Progenitor cell of endocrine pancreas (in vitro differentiated cells): ENCODE measurements around the gene HIVEP3. TPM values are rescaled to one million over a fixed set of nuclear protein-coding genes. Genes with fewer than 3 reads are reported as not detected.

Experiments
- DNase-seq: peaks from one replicate; pipeline ENCODE4 v3.0.0; 2021; ENCODE audit warnings: low spot score; ENCODE audit not compliant: unreplicated experiment
- H3K27ac Mint-ChIP-seq: 2 replicates; pipeline ENCODE4 v1.8.0; 2021; ENCODE audit warnings: mild to moderate bottlenecking, moderate library complexity, mixed read lengths
- H3K27me3 Mint-ChIP-seq: 2 replicates; pipeline ENCODE4 v1.8.0; 2021; ENCODE audit warnings: mixed read lengths
- H3K36me3 Mint-ChIP-seq: 2 replicates; pipeline ENCODE4 v1.8.0; 2022; ENCODE audit warnings: mixed read lengths; ENCODE audit not compliant: insufficient read depth
- H3K4me1 Mint-ChIP-seq: 2 replicates; pipeline ENCODE4 v1.8.0; 2021; ENCODE audit warnings: low read depth, mixed read lengths
- H3K4me3 Mint-ChIP-seq: 2 replicates; pipeline ENCODE4 v1.8.0; 2021; ENCODE audit warnings: low read depth, mild to moderate bottlenecking, moderate library complexity, mixed read lengths
- H3K9me3 Mint-ChIP-seq: 2 replicates; pipeline ENCODE4 v1.8.0; 2021; ENCODE audit warnings: low read depth, mixed read lengths
- CTCF ChIP-seq: fragments of 200-600 bp; sonication (generic); IDR thresholded peaks from one replicate; pipeline ENCODE4 v1.5.0; 2021; ENCODE audit warnings: antibody characterized with exemption, mild to moderate bottlenecking; ENCODE audit not compliant: unreplicated experiment
- total RNA-seq: library from RNA; stranded (reverse); gene quantifications from 2 replicates; pipeline ENCODE4 v1.2.1, GENCODE V29; 2021

The HIVEP3 gene
- total RNA-seq, 1 donor from 2014 or later = 1.1 TPM

- Mint-ChIP-seq H3K4me3 (no peak overlapping the region), H3K9me3 (no peaks in the 10 kb centered on the region), H3K36me3 (no peaks in the 10 kb centered on the region), H3K27me3 (no peaks in the 10 kb centered on the region), H3K27ac (no peak overlapping the region), H3K4me1 (no peaks in the 10 kb centered on the region)
- DNase-seq = no peak
- TF ChIP-seq CTCF = no peak
Measured at GRCh38 chr1:41807390-41807789, 111.3 kb downstream of the HIVEP3 start.

GRCh38 chr1:41806472-41807155 is 112.1 kb downstream of the HIVEP3 start:
- no peak overlapping the region for H3K4me3 Mint-ChIP-seq

GRCh38 chr1:41805771-41806471 is 112.8 kb downstream of the HIVEP3 start:
- Mint-ChIP-seq H3K4me1 (no peaks in the 10 kb centered on the region), H3K27ac (no peak overlapping the region), H3K4me3 (no peak overlapping the region), H3K9me3 (no peaks in the 10 kb centered on the region), H3K27me3 (no peaks in the 10 kb centered on the region), H3K36me3 (no peaks in the 10 kb centered on the region)
- DNase-seq = no peak
- no peak for TF ChIP-seq CTCF

More at GRCh38 chr1:41806472-41807155, 112.1 kb downstream of the HIVEP3 start:
- H3K36me3 Mint-ChIP-seq = no peaks in the 10 kb centered on the region
- no peak for TF ChIP-seq CTCF
- H3K4me1 Mint-ChIP-seq = no peaks in the 10 kb centered on the region
- no peak overlapping the region for H3K27ac Mint-ChIP-seq
- no peaks in the 10 kb centered on the region for H3K27me3 Mint-ChIP-seq
- no peaks in the 10 kb centered on the region for H3K9me3 Mint-ChIP-seq
- no peak for DNase-seq

GRCh38 chr1:41804176-41804575 is 114.5 kb downstream of the HIVEP3 start:
- Mint-ChIP-seq H3K9me3 (no peaks in the 10 kb centered on the region), H3K36me3 (no peaks in the 10 kb centered on the region), H3K27me3 (no peaks in the 10 kb centered on the region), H3K27ac (no peak overlapping the region), H3K4me1 (no peaks in the 10 kb centered on the region), H3K4me3 (no peak overlapping the region)
- no peak for DNase-seq
- TF ChIP-seq CTCF = no peak

- H3K27ac Mint-ChIP-seq = no peak overlapping the region
Measured at GRCh38 chr1:41803656-41804055, 115.1 kb downstream of the HIVEP3 start.

More at GRCh38 chr1:41803656-41804055, 115.1 kb downstream of the HIVEP3 start:
- no peak for TF ChIP-seq CTCF
- Mint-ChIP-seq H3K27me3 (no peaks in the 10 kb centered on the region), H3K36me3 (no peaks in the 10 kb centered on the region), H3K9me3 (no peaks in the 10 kb centered on the region), H3K4me3 (no peak overlapping the region), H3K4me1 (no peaks in the 10 kb centered on the region)
- no peak for DNase-seq
